ENCODE data around the gene ENPP3. TPM values are rescaled to one million over a fixed set of nuclear protein-coding genes. Genes with fewer than 3 reads are reported as not detected.

Gene ENPP3
- total and polyA plus RNA-seq, 12 donors: 0.07 to 0.33 (median 0.15) TPM; not detected in 3

- Histone ChIP-seq H3K9me3 (no peaks in the 10 kb centered on the region), H3K27ac (no peak overlapping the region), H3K27me3 (no peaks in the 10 kb centered on the region), H3K4me1 (no peaks in the 10 kb centered on the region), H3K4me3 (no peak overlapping the region), H3K36me3 (peaks cover 0 to 100% (median 64%) of the 10 kb centered on the region in 9 donors)
- DNase-seq: no peak
- ATAC-seq: no peak
- TF ChIP-seq CTCF (IDR thresholded peaks at IDR 0.05): no peak
- WGBS, 2 donors: 85 to 87% methylated on average over 5 of the region's 5 CpGs
- intact Hi-C loops (cut with DNase I): loop anchor here in 1 of 10 donors (10.0 kb wide), 1 partner anchor 419 kb away; no protein-coding TSS in a partner anchor
Observed at GRCh38 chr6:131613296-131613925, 23.7 kb upstream of the ENPP3 start.

- DNase-seq (no peak), ATAC-seq (no peak)
- intact Hi-C loops (cut with DNase I): loop anchor here in 1 of 10 donors (10.0 kb wide), 1 partner anchor 420 kb away; no protein-coding TSS in a partner anchor
- Histone ChIP-seq H3K36me3 (peaks cover 0 to 100% (median 73%) of the 10 kb centered on the region in 9 donors), H3K27ac (no peak overlapping the region), H3K4me1 (no peaks in the 10 kb centered on the region), H3K9me3 (no peaks in the 10 kb centered on the region), H3K4me3 (no peak overlapping the region), H3K27me3 (no peaks in the 10 kb centered on the region)
- WGBS, 2 donors: 96 to 98% methylated on average over 4 of the region's 4 CpGs
- TF ChIP-seq CTCF (IDR thresholded peaks at IDR 0.05): no peak
Observed at GRCh38 chr6:131615275-131615674, 21.8 kb upstream of the ENPP3 start.

- Histone ChIP-seq H3K9me3 (no peaks in the 10 kb centered on the region), H3K27ac (peak within 1 kb of the TSS in 9 of 10 donors; percentile 48 to 91 (median 71)), H3K36me3 (peaks cover 0 to 38% (median 19%) of the 10 kb centered on the region in 9 donors), H3K4me3 (peak within 1 kb of the TSS; percentile 61 to 92 (median 78)), H3K27me3 (no peaks in the 10 kb centered on the region), H3K4me1 (peaks cover 0 to 26% (median 16%) of the 10 kb centered on the region in 9 donors)
- ATAC-seq (peak; percentile 97 to 99 (median 98)), DNase-seq (peak; percentile 94 to 95)
- peak; percentile 91 to 100 (median 97) for TF ChIP-seq CTCF (IDR thresholded peaks at IDR 0.05)
- WGBS, 2 donors: 1% methylated on average over 53 of the region's 53 CpGs
- intact Hi-C loops (cut with DNase I): loop anchor here in 1 of 10 donors (10.0 kb wide), 2 partner anchors 443 to 743 kb away; no protein-coding TSS in a partner anchor
Observed at GRCh38 chr6:131627724-131628682, 9.1 kb upstream of the ENPP3 start, which contains the start of gene MED23. MED23 (minus strand) TSS chr6:131628242; CDS start chr6:131628049, 193 bp downstream.

- intact Hi-C loops (cut with DNase I): loop anchor here in 1 of 10 donors (10.0 kb wide), 2 partner anchors 444 to 744 kb away; no protein-coding TSS in a partner anchor
- 53 to 58% methylated on average over 1 of the region's 1 CpG for WGBS, 2 donors
Observed at GRCh38 chr6:131628726-131629125, 8.4 kb upstream of the ENPP3 start.

More at GRCh38 chr6:131628726-131629125, 8.4 kb upstream of the ENPP3 start:
- peaks cover 0 to 26% (median 16%) of the 10 kb centered on the region in 9 donors for H3K4me1 ChIP-seq
- TF ChIP-seq CTCF (IDR thresholded peaks at IDR 0.05): no peak
- H3K27me3 ChIP-seq: no peaks in the 10 kb centered on the region
- H3K4me3 ChIP-seq: peak overlapping the region in 8 of 10 donors; percentile 61 to 92 (median 78)
- H3K36me3 ChIP-seq: peaks cover 0 to 30% (median 15%) of the 10 kb centered on the region in 9 donors
- no peaks in the 10 kb centered on the region for H3K9me3 ChIP-seq
- ATAC-seq: no peak
- peak overlapping the region in 7 of 10 donors; percentile 32 to 91 (median 71) for H3K27ac ChIP-seq
- no peak for DNase-seq
